ENCODE results near the gene UNC5B. TPM values are rescaled to one million over a fixed set of nuclear protein-coding genes. Genes with fewer than 3 reads are reported as not detected.

The UNC5B gene
- total RNA-seq, 1 experiment from 2014 or later: 9.9 TPM

DNA sequence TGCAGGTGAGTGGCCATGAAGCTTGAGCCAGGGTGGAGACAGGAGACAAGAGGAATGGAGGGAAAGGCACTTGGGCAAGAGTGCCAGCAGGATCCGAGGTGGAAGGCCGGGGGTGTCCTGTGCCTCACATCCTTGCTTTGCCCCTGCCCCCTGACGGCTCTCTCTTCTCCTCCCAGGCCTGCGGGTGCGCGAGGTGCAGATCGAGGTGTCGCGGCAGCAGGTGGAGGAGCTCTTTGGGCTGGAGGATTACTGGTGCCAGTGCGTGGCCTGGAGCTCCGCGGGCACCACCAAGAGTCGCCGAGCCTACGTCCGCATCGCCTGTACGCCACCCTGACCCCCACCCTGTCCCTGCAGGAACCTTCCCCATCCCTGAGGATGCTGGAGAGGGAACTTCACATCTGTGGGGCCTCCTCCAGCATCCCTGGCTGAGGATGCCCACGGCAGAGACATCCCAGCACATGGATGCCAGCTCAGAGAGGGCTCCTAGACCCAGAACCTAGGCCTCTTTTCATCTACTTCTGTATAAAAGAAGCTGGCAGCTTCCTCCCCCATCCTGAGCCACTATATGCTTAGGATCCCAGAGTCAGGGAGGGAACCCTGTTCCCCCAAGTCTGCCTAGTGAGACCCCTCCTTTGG is 72.3 kb downstream of the UNC5B start:
- CTCF ChIA-PET: interaction anchor here (0.7 to 1.4 kb wide), 4 partner anchors 9 to 822 kb away, joined by 3 to 7 read pairs (median 5); no protein-coding TSS in a partner anchor
- no peak overlapping the region for H3K27ac ChIP-seq (ENCODE audit: low read depth, low read length, poor library complexity, severe bottlenecking)
- no TSS peak for BruUV-seq (replicated peaks)
- H3K9me3 ChIP-seq (ENCODE audit: low read depth, low read length, poor library complexity, severe bottlenecking): no peaks in the 10 kb centered on the region
- no peaks in the 10 kb centered on the region for H3K27me3 ChIP-seq (replicated peaks; ENCODE audit: insufficient read depth, low read depth, low read length, poor library complexity)
- POLR2A ChIA-PET (ENCODE audit: low non-redundant PET): no interaction called here
- H3K4me3 ChIP-seq (ENCODE audit: low read depth, low read length, poor library complexity, severe bottlenecking): no peak overlapping the region
- peaks cover 15% of the 10 kb centered on the region for H3K4me1 ChIP-seq (ENCODE audit: insufficient read depth, low read length, poor library complexity, severe bottlenecking)
- peaks cover 4% of the 10 kb centered on the region for H3K36me3 ChIP-seq (ENCODE audit: insufficient read depth, low read length, poor library complexity, severe bottlenecking)
- intact Hi-C loops (cut with micrococcal nuclease; ENCODE audit: unreplicated experiment): loop anchor here (2.0 to 10.0 kb wide), 3 partner anchors 360 to 730 kb away; no protein-coding TSS in a partner anchor
- DNase-seq (ENCODE audit: low spot score): no peak
- no peak for TF ChIP-seq EZH2 (IDR thresholded peaks at IDR 0.05; ENCODE audit: borderline replicate concordance, low read depth, low read length, poor library complexity, severe bottlenecking)
- TF ChIP-seq, protein P1, sequence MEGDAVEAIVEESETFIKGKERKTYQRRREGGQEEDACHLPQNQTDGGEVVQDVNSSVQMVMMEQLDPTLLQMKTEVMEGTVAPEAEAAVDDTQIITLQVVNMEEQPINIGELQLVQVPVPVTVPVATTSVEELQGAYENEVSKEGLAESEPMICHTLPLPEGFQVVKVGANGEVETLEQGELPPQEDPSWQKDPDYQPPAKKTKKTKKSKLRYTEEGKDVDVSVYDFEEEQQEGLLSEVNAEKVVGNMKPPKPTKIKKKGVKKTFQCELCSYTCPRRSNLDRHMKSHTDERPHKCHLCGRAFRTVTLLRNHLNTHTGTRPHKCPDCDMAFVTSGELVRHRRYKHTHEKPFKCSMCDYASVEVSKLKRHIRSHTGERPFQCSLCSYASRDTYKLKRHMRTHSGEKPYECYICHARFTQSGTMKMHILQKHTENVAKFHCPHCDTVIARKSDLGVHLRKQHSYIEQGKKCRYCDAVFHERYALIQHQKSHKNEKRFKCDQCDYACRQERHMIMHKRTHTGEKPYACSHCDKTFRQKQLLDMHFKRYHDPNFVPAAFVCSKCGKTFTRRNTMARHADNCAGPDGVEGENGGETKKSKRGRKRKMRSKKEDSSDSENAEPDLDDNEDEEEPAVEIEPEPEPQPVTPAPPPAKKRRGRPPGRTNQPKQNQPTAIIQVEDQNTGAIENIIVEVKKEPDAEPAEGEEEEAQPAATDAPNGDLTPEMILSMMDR (conservative IDR thresholded peaks at IDR 0.05; ENCODE audit: low read depth, low read length): no peak

DNA sequence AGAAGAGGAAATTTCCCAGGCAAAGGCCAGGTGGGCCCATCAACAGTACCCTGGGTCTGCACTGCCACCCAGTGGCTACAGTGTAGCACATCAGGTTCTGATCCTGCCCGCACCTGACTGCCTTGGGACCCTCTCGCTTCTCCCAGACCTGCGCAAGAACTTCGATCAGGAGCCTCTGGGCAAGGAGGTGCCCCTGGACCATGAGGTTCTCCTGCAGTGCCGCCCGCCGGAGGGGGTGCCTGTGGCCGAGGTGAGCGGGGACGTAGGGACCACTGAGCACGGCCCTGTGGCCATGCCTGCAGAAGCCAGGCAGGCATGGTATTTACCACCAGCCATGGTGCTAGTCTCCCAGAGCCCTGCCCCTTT is 72.8 kb downstream of the UNC5B start:
- ChIA-PET CTCF (interaction anchor here (0.8 to 1.4 kb wide), 3 partner anchors 15 to 823 kb away, joined by 3 to 7 read pairs (median 7); no protein-coding TSS in a partner anchor), POLR2A (ENCODE audit: low non-redundant PET) (no interaction called here)
- TF ChIP-seq, protein P1 (conservative IDR thresholded peaks at IDR 0.05; ENCODE audit: low read depth, low read length): peak; percentile 81
- no peak for TF ChIP-seq EZH2 (IDR thresholded peaks at IDR 0.05; ENCODE audit: borderline replicate concordance, low read depth, low read length, poor library complexity, severe bottlenecking)
- Histone ChIP-seq H3K27ac (ENCODE audit: low read depth, low read length, poor library complexity, severe bottlenecking) (no peak overlapping the region), H3K27me3 (replicated peaks; ENCODE audit: insufficient read depth, low read depth, low read length, poor library complexity) (no peaks in the 10 kb centered on the region), H3K9me3 (ENCODE audit: low read depth, low read length, poor library complexity, severe bottlenecking) (no peaks in the 10 kb centered on the region), H3K4me3 (ENCODE audit: low read depth, low read length, poor library complexity, severe bottlenecking) (no peak overlapping the region), H3K36me3 (ENCODE audit: insufficient read depth, low read length, poor library complexity, severe bottlenecking) (peaks cover 4% of the 10 kb centered on the region), H3K4me1 (ENCODE audit: insufficient read depth, low read length, poor library complexity, severe bottlenecking) (peaks cover 10% of the 10 kb centered on the region)
- DNase-seq (ENCODE audit: low spot score): peak; percentile 67
- intact Hi-C loops (cut with micrococcal nuclease; ENCODE audit: unreplicated experiment): loop anchor here (2.0 to 10.0 kb wide), 3 partner anchors 360 to 730 kb away; no protein-coding TSS in a partner anchor
- no TSS peak for BruUV-seq (replicated peaks)

DNA sequence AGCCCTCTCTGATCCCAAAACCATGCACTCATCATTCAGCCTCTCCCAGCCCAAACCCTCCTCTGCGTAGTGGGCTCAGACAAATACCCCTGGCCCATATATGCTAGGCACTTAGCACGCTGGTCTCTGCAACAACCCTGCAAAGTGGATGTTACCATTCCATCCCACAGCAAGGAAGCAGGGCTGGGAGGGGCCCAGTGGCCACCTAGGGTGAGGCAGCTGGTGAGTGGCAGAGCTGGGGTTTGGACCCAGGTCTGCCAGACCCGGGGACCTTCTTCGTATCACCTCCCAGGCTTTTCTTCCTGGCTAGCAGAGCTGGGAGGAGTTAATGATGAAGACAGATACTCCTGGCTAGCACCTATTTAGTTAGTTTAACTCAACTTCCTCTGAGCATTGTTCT is 73.6 kb downstream of the UNC5B start:
- Histone ChIP-seq H3K36me3 (ENCODE audit: insufficient read depth, low read length, poor library complexity, severe bottlenecking) (peaks cover 4% of the 10 kb centered on the region), H3K27me3 (replicated peaks; ENCODE audit: insufficient read depth, low read depth, low read length, poor library complexity) (no peaks in the 10 kb centered on the region), H3K4me1 (ENCODE audit: insufficient read depth, low read length, poor library complexity, severe bottlenecking) (peaks cover 1% of the 10 kb centered on the region), H3K27ac (ENCODE audit: low read depth, low read length, poor library complexity, severe bottlenecking) (no peak overlapping the region), H3K9me3 (ENCODE audit: low read depth, low read length, poor library complexity, severe bottlenecking) (no peaks in the 10 kb centered on the region), H3K4me3 (ENCODE audit: low read depth, low read length, poor library complexity, severe bottlenecking) (no peak overlapping the region)
- no peak for DNase-seq (ENCODE audit: low spot score)
- no peak for TF ChIP-seq EZH2 (IDR thresholded peaks at IDR 0.05; ENCODE audit: borderline replicate concordance, low read depth, low read length, poor library complexity, severe bottlenecking)
- TF ChIP-seq, protein P1 (conservative IDR thresholded peaks at IDR 0.05; ENCODE audit: low read depth, low read length): no peak
- no TSS peak for BruUV-seq (replicated peaks)
- ChIA-PET POLR2A (ENCODE audit: low non-redundant PET) (no interaction called here), CTCF (interaction anchor here (1.5 kb wide), 1 partner anchor 16 kb away, joined by 3 read pairs; no protein-coding TSS in a partner anchor)
- intact Hi-C loops (cut with micrococcal nuclease; ENCODE audit: unreplicated experiment): loop anchor here (2.0 to 10.0 kb wide), 3 partner anchors 361 to 731 kb away; no protein-coding TSS in a partner anchor

Measured in A673 (cell line).